Occipital lobe (tissue), 2 donors: ENCODE measurements around the gene LY6G5C. TPM values are rescaled to one million over a fixed set of nuclear protein-coding genes. Genes with fewer than 3 reads are reported as not detected.

ENCODE experiments used
- DNase-seq: peaks from one replicate; lab custom pipeline; 2025; lab: John Stamatoyannopoulos, UW
- total RNA-seq: library from RNA; depleted of rRNA; stranded (reverse); fragments of >200 nt; gene quantifications from one replicate; pipeline ENCODE4 v1.2.3, GENCODE V29; 2014

Gene LY6G5C
- total RNA-seq, 1 donor from 2014 or later = 3.1 TPM

DNA sequence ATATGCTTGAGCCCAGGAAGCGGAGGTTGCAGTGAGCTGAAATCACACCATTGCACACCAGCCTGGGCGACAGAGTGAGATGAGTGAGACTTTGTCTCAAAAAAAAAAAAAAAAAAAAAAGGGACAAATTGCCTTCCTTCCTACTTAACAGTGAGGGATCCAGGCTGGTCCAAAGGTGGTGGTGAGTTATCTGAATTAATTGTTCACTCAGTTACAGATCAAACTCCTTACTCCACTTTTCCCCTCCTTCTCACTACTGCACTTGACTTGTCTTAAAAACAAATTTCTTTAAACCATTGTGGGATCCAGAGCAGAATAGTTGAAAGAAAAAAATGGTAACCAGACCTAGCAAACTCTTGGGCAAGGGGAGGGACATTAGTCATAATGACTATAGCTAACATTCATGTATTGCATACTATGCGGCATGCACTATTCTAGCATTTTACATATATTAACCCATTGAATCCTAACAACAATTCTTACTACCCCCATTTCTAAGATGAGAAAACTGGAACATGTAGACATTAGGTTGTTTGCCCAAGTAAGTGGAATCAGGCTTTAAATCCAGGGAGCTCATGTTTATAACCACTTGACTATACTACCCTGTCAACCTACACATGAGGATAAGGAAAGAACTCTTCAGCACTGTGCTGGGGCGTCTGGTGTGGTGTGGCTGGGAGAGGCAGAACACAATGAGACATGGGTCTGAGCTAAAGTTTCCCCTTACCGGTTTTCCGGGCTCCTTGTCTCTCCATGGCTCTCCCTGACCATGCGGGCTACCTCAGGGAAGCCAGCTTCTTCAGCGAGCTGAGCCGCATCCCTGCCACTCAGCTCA is 17.5 kb downstream of the LY6G5C start:
- DNase-seq = no peak

DNA sequence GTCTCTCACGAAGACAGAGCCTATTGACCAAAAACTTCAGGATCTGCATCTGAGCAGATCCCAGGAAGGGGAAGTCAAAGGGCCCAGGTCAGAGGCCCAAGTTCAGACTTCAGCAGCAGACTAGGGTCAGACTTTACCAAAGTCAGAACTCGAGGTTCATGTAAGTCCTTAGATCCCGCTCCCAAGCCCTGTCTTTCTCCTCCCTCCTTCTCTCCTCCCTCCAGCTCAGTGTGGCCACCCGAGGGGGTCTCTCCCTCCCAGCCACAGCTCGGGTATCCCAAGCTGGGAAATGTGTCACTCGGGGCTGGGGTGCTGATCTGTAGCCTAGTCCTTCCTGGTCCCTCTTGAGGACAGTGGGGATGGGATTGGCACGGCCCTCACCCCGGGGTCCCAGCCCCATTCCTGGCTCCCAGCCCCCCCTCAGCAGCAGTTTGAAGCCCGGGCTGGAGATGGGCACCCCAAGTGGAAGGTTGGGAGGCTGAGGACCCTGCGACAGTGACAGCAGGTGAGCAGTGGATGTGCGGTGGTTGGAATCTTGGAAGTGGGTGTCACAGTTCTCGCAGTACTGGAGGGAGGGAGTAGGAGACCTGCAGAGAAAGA is 18.6 kb downstream of the LY6G5C start:
- no peak for DNase-seq

DNA sequence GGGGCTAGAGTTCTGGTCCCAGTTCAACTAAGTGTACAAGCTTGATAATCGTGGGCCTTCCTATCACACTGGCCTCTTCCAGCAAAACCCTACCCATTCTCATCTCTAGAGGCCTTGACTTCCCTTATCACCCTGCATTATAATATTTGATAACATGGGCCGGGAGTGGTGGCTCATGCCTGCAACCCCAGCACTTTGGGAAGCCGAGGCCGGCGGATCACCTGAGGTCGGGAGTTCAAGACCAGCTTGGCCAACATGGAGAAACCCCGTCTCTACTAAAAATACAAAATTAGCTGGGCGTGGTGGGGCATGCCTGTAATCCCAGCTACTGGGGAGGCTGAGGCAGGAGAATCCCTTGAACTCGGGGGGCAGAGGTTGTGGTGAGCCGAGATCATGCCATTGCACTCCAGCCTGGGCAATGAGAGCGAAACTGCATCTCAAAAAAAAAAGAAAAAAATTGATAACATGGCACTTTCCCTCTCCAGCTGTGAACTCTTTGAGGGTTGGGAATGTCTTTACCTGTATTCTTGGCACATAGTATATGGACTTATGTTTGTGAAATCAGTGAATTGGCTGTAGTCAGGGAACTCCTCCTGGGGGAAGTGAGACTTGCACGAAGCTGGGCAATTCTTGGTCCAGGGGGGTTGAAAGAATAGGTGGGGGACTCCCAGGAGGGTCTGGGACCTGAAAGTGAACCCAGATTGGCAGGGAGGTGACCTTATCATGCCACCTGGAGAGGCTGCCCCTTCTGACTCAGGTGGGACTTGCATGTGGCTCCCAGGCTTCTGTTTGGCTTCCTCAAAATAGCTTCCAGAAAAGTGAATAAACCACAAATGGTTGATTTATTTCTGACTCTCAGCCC is 19.4 kb downstream of the LY6G5C start:
- no peak for DNase-seq

DNA sequence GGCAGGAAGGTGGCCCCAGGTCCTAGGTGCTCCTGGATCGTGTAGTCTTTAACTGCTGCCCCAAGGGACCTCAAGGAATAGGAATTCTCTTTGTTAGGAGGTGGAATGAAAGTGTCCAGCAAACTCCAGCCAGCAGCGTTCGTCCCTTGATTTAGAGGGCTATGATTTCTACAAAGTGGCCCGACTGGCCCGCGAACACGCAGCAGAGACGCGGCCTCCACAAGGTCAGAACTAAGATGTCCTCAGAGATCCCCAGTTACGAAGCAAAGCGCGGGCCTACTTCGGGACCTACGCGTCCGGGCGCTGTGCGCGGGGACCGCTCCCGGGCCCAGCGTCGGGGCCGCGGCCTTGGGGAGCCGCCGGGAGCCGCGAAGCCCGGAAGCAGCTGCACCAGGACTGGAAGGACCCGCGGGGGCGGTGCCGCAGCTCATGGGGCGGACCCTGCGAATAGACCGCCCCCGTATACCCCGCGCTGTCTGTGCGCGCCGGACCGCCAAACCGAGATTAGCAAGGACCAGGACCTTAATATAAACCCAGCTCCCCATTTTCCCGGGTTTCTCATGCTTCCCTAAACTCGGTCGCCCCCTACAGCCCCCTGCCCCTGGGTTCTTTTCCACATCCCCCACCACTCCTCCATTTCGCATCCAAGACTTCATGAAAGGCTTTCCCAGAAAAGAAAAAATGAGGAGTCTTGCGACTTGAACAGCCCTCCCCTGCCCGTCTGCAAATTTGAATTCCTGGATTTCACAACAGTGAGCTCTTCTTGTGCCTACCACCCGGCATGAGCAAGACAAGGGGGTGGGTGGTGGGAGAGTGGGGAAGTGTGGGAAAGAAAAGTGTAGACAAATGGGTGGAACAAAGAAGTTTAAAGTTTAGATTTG is 20.2 kb downstream of the LY6G5C start, which contains the start of gene C6orf47:
Gene C6orf47 (minus strand): TSS at position 398 of the 881 bp plus-strand sequence. CDS start 831 bp downstream, outside the sequence.
- peak; percentile 72 for DNase-seq

DNA sequence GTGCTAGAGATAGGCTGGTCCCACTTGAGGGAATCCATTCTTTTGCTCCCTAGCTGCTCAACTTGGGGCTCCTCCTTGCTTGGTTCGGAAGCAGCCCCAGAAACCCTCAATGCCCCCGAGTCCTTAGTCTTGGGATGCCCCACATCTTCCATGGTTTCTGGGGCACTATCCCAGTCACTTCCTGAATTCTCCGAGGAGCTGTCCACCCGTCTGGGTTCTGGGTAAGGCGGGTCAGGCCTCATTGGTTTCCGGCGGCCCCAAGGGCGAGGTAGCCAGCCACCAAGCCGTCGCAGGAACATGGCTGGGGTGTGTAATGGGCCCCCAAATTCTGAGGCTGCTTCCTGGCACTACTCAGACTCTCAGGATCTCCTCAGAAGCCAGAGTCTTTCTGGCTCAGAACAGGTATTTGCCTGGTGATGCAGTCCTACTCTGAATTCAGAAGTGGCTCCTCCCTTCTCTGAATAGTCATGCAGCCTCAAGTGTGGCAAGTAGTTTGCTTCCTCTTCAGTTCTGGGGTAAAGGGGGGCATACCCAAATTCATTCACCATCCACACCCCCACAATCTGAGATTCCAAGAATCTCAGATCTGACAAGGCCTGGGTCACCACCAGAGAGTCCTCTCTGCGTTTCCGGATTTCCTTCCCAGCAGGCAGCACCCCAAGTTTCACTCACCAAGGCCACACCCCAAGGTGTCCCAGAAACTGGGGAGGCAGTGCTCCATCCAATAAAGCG is 21.1 kb downstream of the LY6G5C start:
- peak; percentile 27 for DNase-seq

DNA sequence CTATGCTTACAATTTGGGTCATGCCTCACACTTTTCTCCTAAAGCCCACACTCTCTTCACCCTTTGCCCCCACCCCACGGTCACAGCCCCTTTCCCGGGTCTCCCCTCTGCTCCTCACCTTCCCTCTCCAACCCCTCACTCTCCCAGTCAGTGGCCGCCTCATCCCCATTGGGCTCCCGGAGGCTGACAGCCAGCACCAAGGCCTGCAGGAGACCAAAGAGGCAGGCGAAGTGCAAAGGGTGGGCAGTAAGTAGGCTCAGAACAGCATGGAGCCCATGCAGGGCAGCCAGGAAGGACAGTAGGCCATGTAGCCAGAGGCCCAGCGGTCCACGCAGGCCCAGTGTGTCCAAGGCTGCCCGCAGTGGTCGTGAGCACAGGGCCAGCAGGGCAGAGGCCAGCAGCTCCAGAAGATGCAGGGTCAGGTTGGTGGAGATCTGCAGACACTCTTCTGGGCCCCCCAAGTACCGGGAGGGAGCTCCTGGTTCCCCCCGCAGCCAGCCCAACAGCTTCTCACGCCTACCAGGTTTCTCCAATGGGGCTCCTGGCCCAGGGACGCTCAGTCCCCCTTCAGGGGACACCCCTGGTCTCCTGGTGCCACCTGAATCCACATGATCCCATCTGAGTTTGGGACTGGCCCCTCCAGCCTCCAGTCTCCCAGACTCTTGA is 21.8 kb downstream of the LY6G5C start:
- no peak for DNase-seq

DNA sequence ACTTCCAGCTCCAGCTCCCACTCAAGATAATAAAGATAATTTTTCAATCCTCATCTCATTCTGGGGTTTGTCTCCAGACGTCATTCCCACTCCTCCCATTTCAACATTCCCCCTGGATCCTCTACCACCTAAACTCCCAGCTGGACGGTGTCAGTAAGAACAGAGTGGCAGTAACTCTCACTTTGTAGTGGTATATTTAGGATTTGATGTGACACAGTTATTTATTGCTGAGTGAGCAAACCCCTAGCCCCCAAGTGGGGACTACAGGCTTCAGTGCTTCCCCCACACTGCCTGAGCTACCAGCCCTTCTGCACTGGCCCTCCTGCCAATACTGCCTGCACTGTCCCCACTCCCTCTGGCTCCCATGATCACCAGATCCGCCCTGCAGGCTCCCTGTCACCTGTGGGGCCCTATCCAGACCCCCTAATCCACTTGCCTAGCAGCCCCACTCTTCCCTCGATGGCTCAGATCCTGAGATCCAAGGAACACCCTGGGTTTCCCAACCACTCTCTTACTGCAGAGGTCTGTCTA is 22.6 kb downstream of the LY6G5C start:
- DNase-seq = no peak

DNA sequence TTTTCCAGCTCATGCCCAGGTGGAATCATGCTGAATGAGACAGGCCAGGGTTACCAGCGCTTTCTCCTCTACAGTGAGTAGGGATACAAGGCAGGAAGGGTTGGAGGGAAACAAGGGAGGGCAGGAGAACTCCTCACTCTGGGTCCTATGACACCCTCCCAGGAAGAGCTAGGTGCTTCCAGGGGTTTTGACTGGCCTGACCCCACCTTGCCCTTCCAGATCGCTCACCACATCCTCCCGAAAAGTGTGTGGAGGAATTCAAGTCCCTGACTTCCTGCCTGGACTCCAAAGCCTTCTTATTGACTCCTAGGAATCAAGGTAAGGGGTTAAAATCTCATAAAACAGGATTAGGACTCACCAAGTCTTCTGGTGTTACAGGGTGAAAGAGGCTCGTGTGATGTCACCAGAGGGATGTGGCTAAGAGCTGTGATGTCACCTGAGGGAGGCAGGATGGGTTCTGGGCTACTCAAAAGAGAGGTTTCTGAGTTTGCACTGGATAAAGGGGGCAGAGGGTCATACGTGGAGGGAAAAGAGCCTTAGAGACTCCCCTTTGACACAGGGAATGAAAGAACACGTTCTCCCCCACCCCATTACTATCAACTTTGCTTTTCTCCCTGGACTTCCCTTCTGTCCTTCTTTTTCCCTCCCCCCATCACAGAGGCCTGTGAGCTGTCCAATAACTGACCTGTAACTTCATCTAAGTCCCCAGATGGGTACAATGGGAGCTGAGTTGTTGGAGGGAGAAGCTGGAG is 23.3 kb downstream of the LY6G5C start:
- DNase-seq = no peak

DNA sequence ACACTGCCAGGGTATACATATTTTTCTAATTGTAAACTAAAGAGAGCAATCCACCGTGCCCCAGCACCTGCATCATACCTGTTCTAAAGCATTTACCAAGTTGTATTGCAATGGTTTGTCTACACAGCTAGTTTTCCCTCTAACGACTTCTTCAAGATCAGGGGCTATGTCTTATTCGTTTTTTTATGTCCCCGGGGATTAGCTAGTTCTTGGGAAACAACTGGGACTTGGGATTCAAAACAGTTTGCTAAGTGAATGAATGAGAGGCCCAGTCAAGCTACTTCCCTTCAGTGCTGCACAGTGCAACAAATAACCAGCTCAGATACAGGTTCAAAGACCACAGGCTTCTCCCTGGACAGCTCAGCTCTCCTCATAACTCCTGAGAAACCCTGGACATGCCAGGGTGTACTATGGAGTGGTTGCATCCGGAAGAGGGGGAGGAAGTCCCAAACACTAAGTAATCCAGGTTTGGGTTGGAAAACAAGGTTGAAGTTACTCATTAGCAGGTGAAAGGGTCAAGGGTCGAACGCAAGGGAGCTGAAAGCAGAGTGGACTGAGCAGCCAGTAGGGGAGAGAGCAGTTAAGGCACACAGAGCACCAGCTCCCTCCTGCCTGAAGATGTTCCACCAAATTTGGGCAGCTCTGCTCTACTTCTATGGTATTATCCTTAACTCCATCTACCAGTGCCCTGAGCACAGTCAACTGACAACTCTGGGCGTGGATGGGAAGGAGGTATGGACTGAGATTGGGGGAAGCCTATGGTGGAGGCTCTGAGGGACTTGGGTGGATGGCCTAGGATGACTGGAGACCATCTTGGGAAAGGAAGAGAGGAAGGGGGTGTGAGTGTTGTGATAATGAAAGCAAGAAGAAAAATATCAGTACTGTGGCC is 25.3 kb downstream of the LY6G5C start, which contains the start of gene APOM:
Gene APOM (plus strand): TSS at position 546 of the 889 bp plus-strand sequence. CDS start 73 bp downstream, at position 619.
- DNase-seq = no peak

DNA sequence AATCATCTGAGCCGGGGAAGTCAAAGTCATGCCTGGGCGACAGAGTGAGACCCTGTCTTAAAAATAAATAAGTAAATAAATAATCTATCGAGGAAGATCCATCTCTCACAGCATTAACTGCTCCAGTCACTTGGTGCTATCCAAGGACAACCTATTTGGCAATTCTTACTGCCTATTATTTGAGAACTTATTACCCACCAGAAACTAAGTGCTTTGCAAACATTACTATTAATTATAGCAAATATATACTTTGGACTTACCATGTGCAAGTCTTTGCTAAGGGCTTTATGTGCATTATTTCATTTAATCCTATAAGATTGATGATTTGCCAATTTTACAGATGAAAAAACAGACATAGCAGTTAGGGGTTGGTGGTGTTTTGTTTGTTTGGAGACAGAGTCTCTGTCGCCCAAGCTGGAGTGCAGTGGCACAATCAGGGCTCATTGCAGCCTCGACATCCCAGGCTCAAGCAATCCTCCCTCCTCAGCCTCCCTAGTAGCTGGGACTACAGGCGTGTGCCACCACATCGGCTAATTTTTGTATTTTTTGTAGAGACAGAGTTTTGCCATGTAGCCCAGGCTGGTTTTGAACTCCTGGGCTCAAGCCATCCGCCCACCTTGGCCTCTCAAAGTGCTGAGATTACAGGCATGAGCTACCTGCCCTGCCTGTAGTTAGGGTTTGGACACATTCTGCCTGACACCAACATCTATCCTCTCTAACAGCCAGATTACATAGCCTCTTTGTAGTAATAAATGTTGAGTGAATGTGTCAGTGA is 26.1 kb downstream of the LY6G5C start:
- no peak for DNase-seq

DNA sequence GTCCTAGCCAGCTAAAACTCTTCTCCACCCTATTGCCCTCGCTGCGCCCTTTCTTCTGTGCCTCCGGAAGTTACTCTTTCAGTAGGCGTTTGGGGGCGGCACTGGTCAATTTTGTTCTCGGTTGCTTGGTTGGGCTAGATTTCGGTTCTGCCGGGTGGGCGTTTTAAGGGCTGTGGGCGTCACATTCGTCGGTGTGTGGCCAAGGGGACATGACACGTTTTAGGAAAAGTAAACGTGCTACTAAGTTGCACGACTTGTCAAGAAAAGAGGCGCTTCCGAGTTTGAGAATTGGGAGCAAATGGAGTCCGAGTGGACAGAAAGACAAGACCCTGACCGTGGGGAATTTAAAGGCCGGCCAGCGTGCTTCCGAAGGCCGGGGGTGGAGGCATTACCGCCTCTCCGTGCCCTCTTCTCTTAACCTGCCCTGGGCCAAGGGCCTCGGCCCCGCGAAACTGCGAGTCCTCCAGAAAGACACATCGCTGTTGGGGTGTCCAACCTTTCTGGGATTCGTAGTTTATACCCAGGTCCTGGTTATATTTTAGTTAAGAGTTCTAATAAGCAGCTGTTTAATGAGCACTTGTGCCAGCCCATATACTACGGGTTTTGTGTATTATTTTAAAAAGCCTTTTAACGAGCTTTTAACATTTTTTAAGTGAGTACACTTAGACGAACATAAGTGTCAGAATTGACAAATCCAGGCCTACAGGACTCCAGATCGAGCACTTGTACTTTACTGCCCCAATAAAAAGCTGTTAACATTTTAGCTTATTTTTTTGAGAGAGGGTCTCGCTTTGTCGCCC is 27.7 kb downstream of the LY6G5C start:
- peak; percentile 90 for DNase-seq

DNA sequence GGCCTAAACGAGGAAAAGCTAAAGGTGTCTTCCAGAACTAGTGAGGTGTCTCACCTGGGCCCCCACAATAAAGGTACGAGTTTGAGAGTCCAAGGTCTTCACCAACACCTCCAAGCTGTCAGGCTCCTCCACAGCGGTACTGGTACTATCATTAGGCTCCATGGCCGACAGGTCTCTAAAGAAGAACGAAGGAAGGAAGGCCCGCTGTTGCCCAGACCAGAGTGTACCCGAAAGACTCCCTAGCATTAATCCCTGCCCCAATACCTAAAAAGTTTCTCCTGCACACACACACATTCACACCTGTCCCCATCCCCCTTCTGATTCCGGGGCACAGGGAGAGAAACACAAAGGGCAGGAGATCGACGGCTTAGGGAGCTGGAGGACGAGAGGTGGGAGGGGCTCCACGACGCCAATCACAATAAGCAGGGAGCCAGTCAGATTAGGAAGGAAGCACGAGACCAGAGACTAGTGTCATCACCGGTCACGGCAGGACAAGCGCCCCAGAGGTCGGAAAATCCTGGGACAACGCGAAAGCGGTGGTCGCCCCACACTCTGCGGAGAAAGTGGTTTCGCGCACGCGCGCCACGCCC is 29.2 kb downstream of the LY6G5C start:
- peak; percentile 64 for DNase-seq

DNA sequence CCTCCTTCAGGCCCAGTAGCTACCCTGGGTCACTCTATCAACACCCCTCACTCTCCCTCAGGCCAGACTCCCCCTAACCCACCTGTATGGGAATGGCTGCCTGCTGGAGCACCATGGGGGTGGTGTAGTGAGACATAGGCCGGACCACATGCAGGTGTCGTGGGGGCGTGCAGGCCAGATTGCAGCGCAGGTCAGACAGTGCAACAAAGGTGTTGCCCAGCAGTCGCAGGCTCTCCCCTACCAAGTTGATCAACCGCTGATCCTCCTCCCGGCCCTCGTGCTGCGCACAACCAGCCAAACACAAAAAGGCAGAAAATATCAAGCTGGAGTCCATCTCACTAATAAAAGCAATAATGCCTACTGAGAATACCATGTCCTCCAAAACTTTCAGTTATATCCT is 35.5 kb downstream of the LY6G5C start:
- DNase-seq = no peak

DNA sequence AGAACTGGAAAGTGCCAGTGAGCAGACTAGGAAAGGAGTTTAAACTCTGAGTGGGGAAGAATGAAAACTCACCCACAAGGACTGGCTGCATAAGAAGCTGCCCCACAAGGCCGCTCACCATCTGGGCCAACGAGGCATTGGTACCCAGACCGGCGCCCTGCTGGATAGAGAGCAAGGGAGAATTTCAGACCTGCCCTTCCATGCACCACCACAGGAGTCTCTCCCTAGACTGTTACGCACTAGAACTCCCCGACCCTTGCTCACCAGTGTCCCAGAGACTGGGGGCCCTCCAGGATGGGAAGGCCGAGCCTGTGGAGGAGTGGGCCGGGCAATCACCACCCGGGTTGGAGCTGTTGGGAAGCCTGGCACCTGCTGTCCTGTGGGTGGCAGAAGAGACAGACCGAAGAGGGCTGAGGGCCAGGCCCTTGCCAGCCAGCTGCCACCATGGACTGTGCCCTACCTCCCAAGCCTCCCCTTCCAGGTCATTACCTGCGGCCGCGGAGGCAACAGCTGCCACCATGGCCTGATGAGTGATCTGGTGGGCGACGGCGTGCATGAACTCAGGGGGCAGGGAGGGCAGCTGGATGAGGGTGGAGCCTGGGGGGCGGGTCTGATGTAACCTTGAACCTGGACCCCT is 36.9 kb downstream of the LY6G5C start:
- no peak for DNase-seq
